Pons (tissue), 1 donor: ENCODE measurements around the gene ZNF407.

ENCODE experiments used
- DNase-seq: peaks from one replicate; pipeline ENCODE4 v3.0.0-alpha.2; 2016; ENCODE audit warnings: low spot score

ZNF407 gene

GRCh38 chr18:74626049-74626874 lies 28.6 kb downstream of the ZNF407 start:
- no peak for DNase-seq

- no peak for DNase-seq
Measured at GRCh38 chr18:74630804-74631203, 33.1 kb downstream of the ZNF407 start.

DNA sequence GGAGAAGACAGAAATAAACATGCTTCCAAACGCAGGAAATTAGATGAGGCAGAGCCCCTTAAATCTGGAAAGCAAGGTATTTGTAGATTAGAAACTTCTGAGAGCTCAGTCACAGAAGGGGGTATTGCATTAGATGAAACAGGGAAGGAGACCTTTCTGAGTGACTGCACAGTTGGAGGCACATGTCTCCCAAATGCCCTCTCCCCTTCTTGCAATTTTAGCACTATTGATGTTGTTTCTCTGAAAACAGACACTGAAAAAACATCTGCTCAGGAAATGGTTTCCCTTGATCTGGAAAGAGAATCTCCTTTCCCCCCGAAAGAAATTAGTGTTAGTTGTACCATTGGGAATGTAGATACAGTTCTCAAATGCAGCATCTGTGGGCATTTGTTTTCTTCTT lies 33.5 kb downstream of the ZNF407 start:
- no peak for DNase-seq

GRCh38 chr18:74631623-74632350 lies 34.1 kb downstream of the ZNF407 start:
- no peak for DNase-seq

- no peak for DNase-seq
Measured at GRCh38 chr18:74632351-74632679, 34.6 kb downstream of the ZNF407 start.

DNA sequence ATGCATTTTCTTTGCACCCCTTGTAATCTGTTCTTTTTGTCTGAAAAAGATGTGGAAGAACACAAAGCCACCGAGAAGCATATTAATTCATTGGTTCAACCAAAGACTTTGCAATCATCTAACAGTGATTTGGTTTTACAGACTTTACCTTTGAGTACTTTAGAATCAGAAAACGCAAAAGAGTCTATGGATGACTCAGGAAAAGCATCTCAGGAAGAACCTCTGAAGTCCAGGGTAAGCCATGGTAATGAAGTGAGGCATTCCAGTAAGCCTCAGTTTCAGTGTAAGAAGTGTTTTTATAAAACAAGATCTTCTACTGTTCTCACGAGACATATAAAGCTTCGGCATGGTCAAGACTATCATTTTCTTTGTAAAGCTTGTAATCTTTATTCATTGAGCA lies 35.2 kb downstream of the ZNF407 start:
- no peak for DNase-seq

GRCh38 chr18:74633652-74634352 lies 36.1 kb downstream of the ZNF407 start:
- DNase-seq: no peak

GRCh38 chr18:74635224-74635975 lies 37.7 kb downstream of the ZNF407 start:
- DNase-seq: no peak

DNA sequence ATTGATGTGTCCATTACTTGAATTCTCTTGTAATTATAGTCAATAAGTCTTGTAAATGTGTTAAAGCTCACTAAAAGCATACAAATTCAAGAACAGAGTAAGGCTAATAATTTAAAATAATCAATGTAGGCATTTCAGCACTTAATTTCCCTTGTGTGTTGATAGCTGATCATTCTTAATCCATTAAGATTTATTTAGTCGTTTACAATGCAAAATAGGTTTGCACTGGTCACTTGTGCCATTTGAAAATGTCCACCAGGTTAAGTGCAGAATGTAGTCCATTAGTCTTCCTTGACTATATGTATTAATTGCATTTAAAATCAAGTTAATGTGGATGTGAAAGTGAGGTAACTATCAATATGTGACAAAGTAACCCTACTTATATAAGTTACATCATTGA lies 39.4 kb downstream of the ZNF407 start:
- no peak for DNase-seq

DNA sequence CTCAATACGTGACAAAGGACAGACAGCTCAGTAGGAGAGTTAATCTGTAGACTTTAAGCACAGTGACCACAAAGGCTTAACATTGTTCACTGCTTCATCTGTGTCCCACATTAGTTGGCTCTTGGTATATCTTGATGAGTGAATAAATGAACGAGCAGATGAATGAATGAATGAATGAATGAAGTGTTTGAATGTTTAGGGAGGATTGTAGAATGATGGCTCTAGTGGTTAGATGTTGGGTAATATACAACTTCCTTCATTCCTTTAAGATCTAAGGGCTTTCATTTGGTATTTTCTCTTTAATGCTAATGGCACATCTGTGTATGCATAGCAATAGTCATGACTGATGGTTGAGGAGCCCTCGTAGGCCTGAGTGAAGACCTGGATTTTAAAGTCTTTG lies 40.5 kb downstream of the ZNF407 start:
- no peak for DNase-seq

DNA sequence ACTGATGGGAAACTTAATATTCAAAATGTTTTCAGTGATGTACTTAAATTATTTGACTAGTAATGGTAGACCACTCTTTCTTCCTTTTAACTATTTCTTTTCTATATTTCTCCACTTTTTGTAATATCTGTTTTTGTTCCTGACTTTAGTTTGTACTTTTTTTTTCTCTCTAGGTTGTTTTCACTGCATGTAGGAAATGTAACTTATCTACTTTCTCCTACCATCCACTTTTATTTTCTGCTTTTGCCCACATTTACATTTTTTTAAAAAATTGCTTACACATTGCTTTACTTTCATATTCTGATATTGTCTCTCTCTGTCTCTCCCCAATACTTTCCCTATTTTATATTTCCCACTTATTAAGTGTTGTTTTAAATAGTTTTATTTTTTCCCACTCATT lies 47.0 kb downstream of the ZNF407 start:
- DNase-seq: no peak

- no peak for DNase-seq
Measured at GRCh38 chr18:74645679-74646078, 48.0 kb downstream of the ZNF407 start.

- DNase-seq: no peak
Measured at GRCh38 chr18:74651327-74652128, 53.9 kb downstream of the ZNF407 start.

GRCh38 chr18:74652392-74652988 lies 54.8 kb downstream of the ZNF407 start:
- DNase-seq: peak; percentile 59

DNA sequence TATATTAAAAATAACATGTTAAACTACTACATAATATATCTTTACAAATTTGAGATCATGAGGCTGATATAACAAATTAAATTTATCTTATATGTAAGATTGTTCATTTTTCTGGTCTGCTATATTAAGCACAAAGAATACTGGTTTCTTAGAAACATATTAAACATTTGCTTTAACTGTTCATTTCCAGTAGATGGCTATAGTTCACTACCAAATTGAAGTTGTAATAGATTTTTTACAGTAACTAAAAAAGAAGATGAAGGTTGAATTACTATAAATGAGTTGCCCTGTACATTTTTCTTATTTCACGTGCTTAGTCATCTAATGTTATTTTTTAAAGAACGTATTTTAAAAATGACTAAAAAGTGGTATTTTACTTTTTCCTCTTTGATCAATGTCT lies 57.0 kb downstream of the ZNF407 start:
- DNase-seq: peak; percentile 12

DNA sequence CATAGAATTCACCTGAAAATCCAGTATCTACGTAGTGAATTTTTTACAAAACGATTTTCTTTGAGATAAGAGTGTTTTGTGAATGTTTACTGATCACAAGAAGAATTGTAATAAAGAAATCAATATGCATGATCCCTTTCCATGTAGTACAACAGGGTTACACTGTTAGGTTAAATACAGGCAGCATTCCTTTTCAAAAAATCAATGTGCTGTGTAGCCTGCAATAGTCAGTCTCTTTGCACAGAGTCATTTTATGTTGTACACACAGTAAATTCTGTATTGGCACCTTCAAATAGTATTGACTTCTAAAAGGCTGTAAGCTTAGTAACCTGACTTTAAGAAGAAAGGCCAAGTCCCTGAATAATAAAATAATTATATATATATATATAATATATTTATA lies 63.3 kb downstream of the ZNF407 start:
- no peak for DNase-seq

- no peak for DNase-seq
Measured at GRCh38 chr18:74661691-74662090, 64.0 kb downstream of the ZNF407 start.

- DNase-seq: no peak
Measured at GRCh38 chr18:74662622-74663021, 65.0 kb downstream of the ZNF407 start.

- no peak for DNase-seq
Measured at GRCh38 chr18:74665346-74665745, 67.7 kb downstream of the ZNF407 start.

DNA sequence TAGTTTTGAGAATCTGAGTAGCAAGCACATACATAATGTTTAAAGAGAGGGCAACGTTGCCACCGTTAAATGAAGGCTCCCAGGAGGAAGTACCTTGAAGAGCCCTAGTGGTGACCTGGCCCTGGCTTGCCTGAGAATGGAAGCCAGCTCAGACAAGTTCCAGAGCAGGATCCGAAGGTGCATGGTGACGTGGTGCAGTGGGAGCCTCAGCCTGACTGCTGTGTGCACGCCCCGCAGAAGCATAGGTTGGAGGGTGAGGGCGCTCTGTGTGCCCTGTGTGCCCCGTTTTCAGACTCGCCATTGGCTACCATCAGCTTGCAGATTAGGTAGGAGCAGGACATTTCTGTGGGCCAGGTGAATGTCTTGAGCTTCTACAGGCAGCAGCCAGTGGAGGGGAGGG lies 68.2 kb downstream of the ZNF407 start:
- DNase-seq: no peak
